Activated naive CD4-positive, alpha-beta T cell treated with anti-CD3 and anti-CD28 coated beads, Interleukin-2, amount 50 U/mL, for 24 hours (primary cell): Measurements from ENCODE around the gene PRKG1.
"Not testable (repeated sequence)": the region's sequence is repeated elsewhere in the genome, so short reads cannot be mapped to it uniquely, and the experiment has no call there.

Experiments
- H3K27ac Mint-ChIP-seq: one replicate; pipeline ENCODE4 v1.8.0; 2021; ENCODE audit warnings: mild to moderate bottlenecking, mixed read lengths
- H3K27me3 Mint-ChIP-seq: one replicate; pipeline ENCODE4 v1.8.0; 2021; ENCODE audit warnings: mixed read lengths
- H3K36me3 Mint-ChIP-seq: one replicate; pipeline ENCODE4 v1.8.0; 2021; ENCODE audit warnings: mixed read lengths
- H3K4me1 Mint-ChIP-seq: one replicate; pipeline ENCODE4 v1.8.0; 2021; ENCODE audit warnings: mixed read lengths
- H3K4me3 Mint-ChIP-seq: one replicate; pipeline ENCODE4 v1.8.0; 2021; ENCODE audit warnings: mild to moderate bottlenecking, mixed read lengths
- H3K9me3 Mint-ChIP-seq: one replicate; pipeline ENCODE4 v1.8.0; 2021; ENCODE audit warnings: mixed read lengths

The PRKG1 gene

DNA sequence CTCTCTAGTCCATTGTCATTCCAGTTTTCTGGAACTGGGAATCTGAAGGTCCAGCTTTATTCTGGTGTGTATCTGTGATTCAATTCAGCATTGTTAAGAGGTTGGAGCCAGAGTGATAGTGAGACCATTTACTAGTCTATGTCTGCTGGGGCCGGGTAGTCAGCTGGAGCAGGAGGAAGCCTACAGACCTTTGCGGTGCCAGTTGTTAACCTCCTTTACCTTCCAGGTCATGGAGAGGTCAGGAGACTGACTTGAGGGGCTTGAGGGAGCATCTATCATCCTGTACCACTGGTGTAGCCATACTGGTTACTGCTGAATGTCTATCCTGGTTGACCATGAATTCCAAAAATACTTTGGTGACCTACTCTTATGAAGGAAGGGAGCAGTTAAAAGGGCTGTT, 634.3 kb downstream of the PRKG1 start:
- Mint-ChIP-seq H3K4me3 (no peak overlapping the region), H3K27me3 (no peaks in the 10 kb centered on the region), H3K4me1 (peaks cover 14% of the 10 kb centered on the region), H3K9me3 (no peaks in the 10 kb centered on the region), H3K27ac (peak overlapping the region; percentile 44), H3K36me3 (no peaks in the 10 kb centered on the region)

DNA sequence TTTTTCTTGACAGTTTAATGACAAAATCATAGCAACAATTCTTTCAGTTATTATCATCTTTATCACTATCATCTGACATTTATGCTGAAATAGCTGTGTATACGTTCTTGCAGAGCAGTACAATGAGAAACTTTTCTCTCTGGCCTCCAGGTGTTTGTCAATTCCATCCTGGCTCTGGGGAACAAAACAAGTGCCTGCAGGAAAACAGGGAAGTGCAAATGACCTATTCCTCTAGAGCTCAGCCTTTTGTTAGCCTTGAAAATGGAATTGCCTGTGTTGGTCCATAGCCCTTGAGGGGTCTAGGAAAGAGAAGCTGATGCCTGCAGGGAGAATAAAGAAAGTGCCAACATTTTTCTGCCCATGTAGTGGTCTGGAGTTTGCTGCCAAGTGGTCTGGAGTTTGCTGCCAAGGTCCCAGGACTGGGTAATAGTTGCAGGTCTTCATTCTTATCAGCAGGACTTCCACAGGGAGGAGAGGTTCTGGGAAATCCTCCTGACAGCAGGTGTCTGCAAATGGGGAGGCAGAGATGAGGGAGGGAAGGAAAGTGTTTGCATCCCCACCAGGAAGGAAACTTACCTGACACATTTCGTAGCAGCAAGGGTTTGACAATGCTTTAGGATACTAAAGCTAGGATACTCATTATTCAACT, 635.2 kb downstream of the PRKG1 start:
- H3K4me1 Mint-ChIP-seq: peaks cover 14% of the 10 kb centered on the region
- no peaks in the 10 kb centered on the region for H3K27me3 Mint-ChIP-seq
- no peak overlapping the region for H3K4me3 Mint-ChIP-seq
- H3K27ac Mint-ChIP-seq: no peak overlapping the region
- no peaks in the 10 kb centered on the region for H3K9me3 Mint-ChIP-seq
- no peaks in the 10 kb centered on the region for H3K36me3 Mint-ChIP-seq

DNA sequence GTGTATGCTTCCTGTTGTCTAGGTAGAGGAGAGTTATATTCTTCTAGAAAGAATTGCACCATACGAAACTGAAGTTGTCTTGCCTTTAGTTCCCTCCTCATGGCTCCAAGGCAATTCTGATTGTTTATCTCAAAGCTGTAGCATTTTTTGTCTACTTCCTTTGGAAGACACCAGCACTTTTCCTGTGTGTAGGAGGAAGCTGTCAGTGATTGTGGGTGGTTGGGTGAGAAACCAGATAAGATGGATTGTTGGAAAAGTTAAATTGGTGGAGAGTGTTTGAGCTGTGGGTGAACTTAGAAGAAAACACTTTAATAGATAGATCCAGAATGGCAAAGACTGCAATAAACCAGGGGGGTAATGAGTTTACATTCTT, 637.2 kb downstream of the PRKG1 start:
- Mint-ChIP-seq H3K4me1 (peaks cover 14% of the 10 kb centered on the region), H3K9me3 (no peaks in the 10 kb centered on the region), H3K36me3 (no peaks in the 10 kb centered on the region), H3K4me3 (no peak overlapping the region), H3K27ac (peak overlapping the region; percentile 30), H3K27me3 (peaks cover 2% of the 10 kb centered on the region)

DNA sequence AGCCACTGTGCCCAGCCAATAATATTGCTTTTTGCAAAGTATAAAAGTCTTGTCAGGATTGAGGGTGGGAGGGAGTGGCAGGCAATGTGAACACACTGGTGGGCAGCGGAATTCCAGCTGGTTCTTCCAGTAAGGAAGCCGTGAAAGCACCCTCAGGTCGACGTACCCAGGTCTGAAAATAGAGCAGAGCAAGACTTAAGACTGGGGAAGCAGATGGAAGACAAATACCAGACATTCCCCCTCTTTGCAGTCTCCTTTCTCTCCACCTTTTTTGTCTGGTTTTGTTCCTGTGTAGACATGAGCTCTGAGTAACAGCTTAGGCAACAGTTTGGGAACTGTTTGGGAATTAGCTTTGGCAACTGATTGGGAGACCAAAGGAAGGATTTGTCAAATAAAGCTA, 642.7 kb downstream of the PRKG1 start:
- no peaks in the 10 kb centered on the region for H3K4me1 Mint-ChIP-seq
- H3K9me3 Mint-ChIP-seq: no peaks in the 10 kb centered on the region
- H3K36me3 Mint-ChIP-seq: no peaks in the 10 kb centered on the region
- H3K4me3 Mint-ChIP-seq: no peak overlapping the region
- H3K27me3 Mint-ChIP-seq: peaks cover 9% of the 10 kb centered on the region
- no peak overlapping the region for H3K27ac Mint-ChIP-seq

DNA sequence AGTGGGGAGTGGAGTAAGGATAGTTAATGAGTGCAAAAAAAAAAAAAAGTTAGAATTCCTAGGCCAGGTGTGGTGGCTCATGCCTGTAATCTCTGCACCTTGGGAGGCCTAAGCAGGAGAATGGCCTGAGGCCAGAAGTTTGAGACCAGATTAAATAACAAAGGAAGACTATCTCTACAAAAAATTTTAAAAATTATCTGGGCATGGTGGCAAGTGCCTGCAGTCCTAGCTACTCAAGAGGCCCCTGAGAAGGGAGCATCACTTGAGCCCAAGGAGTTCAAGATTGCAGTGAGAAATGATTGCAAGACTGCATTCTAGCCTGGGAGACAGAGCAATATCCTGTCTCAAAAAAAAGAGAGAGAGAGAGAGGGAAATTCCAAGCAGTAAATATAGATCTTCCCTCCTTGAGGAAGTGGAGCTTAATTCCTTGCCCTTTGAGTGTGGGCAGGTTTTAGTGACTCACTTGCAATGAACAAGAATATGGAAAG, 644.6 kb downstream of the PRKG1 start:
- H3K9me3 Mint-ChIP-seq: no peaks in the 10 kb centered on the region
- no peaks in the 10 kb centered on the region for H3K36me3 Mint-ChIP-seq
- no peak overlapping the region for H3K27ac Mint-ChIP-seq
- no peak overlapping the region for H3K4me3 Mint-ChIP-seq
- no peaks in the 10 kb centered on the region for H3K4me1 Mint-ChIP-seq
- peaks cover 9% of the 10 kb centered on the region for H3K27me3 Mint-ChIP-seq

DNA sequence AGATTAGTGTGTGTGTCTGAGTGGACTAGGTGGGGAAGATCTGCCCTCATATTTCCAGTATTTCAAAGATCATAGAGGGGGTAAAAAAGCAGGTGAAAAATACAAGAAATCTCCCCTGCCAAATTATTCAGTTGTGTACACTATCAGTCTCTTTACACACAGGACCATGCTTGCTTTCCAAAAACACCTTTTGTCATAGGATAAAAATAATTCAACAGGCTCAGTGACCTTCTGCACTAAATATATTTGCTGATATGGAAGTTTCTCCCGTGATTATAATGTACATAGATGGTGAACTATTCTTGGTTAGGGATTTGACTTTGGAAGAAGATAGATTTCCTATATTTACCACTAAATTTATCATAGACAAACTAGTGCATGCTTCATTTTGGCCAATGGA, 649.8 kb downstream of the PRKG1 start:
- Mint-ChIP-seq H3K4me1 (no peaks in the 10 kb centered on the region), H3K9me3 (no peaks in the 10 kb centered on the region), H3K27ac (no peak overlapping the region), H3K27me3 (peaks cover 6% of the 10 kb centered on the region), H3K36me3 (no peaks in the 10 kb centered on the region), H3K4me3 (no peak overlapping the region)

- no peaks in the 10 kb centered on the region for H3K9me3 Mint-ChIP-seq
- no peaks in the 10 kb centered on the region for H3K4me1 Mint-ChIP-seq
- no peak overlapping the region for H3K27ac Mint-ChIP-seq
- no peaks in the 10 kb centered on the region for H3K36me3 Mint-ChIP-seq
- H3K27me3 Mint-ChIP-seq: no peaks in the 10 kb centered on the region
- H3K4me3 Mint-ChIP-seq: no peak overlapping the region
Measured at GRCh38 chr10:51729822-51730555, 655.7 kb downstream of the PRKG1 start.

DNA sequence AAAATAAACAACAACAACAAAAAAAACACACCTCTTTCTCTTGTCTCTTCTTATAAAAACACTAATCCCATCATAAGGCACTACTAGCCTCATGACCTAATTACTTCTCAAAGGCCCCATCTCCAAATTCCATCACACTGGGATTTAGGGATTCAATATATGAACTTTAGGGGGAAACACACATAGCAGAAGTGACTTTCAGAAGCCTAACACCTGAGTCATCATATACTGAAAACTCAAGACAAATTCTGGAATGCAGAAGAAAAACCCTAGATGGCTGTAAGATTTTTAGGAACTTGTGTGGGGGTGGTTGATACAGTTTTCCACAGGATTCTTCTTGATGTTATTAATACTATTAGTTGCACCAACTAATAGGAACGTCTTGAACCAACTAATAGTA, 658.8 kb downstream of the PRKG1 start:
- peaks cover 1% of the 10 kb centered on the region for H3K27me3 Mint-ChIP-seq
- no peak overlapping the region for H3K27ac Mint-ChIP-seq
- no peaks in the 10 kb centered on the region for H3K4me1 Mint-ChIP-seq
- no peaks in the 10 kb centered on the region for H3K36me3 Mint-ChIP-seq
- H3K4me3 Mint-ChIP-seq: no peak overlapping the region
- no peaks in the 10 kb centered on the region for H3K9me3 Mint-ChIP-seq

- Mint-ChIP-seq H3K4me3 (no peak overlapping the region), H3K4me1 (no peaks in the 10 kb centered on the region), H3K27me3 (peaks cover under 1% of the 10 kb centered on the region), H3K27ac (no peak overlapping the region), H3K9me3 (no peaks in the 10 kb centered on the region), H3K36me3 (no peaks in the 10 kb centered on the region)
Measured at GRCh38 chr10:51743146-51743545, 668.9 kb downstream of the PRKG1 start.

DNA sequence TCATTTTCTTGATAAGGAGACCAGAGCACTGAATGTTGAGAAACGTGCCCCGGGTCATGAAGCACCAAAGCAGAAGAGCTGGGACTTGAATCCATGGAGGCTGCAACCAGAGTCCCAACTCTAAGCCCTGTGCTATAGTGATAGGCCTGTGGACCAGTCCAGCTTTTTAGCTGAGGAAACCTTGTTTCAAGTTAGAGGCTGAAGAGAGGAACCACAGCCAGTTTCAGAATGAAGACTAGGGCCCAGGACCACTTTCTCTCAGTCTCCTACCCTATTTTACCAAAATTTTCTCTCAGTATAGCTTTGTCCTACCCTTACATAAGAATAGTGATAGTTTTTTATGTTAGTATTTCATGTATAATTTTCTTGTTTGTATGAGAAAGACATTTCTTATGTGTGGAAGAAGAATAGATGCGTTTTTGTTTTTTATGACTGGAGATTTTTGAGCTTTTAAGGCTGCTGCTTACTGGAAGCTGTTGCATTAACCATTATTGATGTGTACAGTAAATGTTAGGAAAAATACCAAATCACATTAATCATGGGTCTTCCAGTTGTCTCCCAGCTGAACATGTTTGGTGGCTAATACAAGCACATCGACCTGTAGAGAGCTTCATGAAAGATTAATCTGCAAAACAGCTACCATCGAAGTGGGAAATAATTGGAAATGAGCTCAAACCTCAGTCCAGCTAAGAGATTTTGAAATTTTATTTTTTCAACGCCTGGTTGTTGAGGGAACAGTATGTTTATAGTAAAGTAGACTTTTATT, 670.1 kb downstream of the PRKG1 start:
- no peaks in the 10 kb centered on the region for H3K9me3 Mint-ChIP-seq
- no peaks in the 10 kb centered on the region for H3K4me1 Mint-ChIP-seq
- no peaks in the 10 kb centered on the region for H3K36me3 Mint-ChIP-seq
- no peaks in the 10 kb centered on the region for H3K27me3 Mint-ChIP-seq
- H3K4me3 Mint-ChIP-seq: no peak overlapping the region
- no peak overlapping the region for H3K27ac Mint-ChIP-seq

DNA sequence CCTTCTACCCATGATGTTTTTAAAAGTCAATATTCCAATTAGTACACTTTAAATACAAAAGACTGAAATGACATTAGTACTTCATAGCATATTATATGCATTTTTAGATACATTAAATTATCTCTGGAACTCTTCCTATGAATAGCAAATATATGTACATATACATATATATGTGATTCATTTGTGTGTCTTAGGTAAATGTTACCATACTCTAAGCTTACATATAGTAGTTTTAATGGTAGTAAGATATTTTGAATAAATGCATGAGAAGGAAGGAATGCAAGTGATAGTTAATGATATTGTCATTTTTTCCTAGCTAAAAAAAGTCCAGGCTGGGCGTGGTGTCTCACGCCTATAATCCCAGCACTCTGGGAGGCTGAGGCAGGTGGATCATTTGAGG, 671.1 kb downstream of the PRKG1 start:
- H3K27me3 Mint-ChIP-seq: no peaks in the 10 kb centered on the region

GRCh38 chr10:51747216-51747615, 672.9 kb downstream of the PRKG1 start:
- H3K4me1 Mint-ChIP-seq: no peaks in the 10 kb centered on the region
- H3K27ac Mint-ChIP-seq: no peak overlapping the region
- H3K9me3 Mint-ChIP-seq: no peaks in the 10 kb centered on the region
- no peaks in the 10 kb centered on the region for H3K36me3 Mint-ChIP-seq
- no peaks in the 10 kb centered on the region for H3K27me3 Mint-ChIP-seq
- H3K4me3 Mint-ChIP-seq: no peak overlapping the region

More for the DNA sequence above, 671.1 kb downstream of the PRKG1 start:
- Mint-ChIP-seq H3K36me3 (no peaks in the 10 kb centered on the region), H3K4me1 (no peaks in the 10 kb centered on the region), H3K9me3 (no peaks in the 10 kb centered on the region), H3K27ac (no peak overlapping the region), H3K4me3 (no peak overlapping the region)

DNA sequence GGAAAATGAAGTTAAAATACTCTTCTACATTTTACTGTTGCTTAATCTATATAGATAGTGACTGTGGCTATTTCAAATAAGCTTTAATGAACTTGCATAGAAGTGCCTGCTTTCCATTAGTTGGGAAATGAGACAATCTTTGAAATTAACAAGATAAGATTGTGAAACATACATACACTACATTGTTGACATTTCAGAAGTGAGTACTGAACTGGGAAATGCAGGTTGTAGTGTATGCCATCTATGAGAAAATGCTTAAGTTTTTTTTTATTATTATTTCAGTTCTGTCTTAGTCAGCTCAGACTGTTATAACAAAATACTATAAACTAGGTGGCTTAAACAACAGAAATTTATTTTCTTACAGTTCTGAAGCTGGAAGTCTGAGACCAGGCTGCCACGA, 674.7 kb downstream of the PRKG1 start:
- H3K27ac Mint-ChIP-seq: no peak overlapping the region
- H3K4me3 Mint-ChIP-seq: no peak overlapping the region
- H3K36me3 Mint-ChIP-seq: no peaks in the 10 kb centered on the region

DNA sequence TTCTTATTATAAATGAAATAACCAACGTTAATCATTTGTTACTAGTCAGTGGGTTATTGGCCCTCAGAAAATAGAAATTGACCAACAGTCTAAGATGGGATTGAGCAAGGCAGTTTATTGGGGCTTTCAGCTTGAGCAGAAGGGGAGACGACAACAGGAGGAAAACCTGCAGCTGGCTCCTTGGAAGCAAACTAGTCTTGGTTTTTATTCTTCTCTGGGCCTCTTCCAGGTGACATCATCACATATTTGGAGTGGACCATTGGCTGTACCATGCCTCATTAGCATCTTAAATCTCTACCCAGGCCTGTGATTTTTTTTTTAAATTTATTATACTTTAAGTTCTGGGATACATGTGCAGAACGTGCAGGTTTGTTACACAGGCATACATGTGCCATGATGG, 684.1 kb downstream of the PRKG1 start:
- no peaks in the 10 kb centered on the region for H3K9me3 Mint-ChIP-seq
- no peak overlapping the region for H3K4me3 Mint-ChIP-seq
- no peaks in the 10 kb centered on the region for H3K27me3 Mint-ChIP-seq
- H3K27ac Mint-ChIP-seq: no peak overlapping the region
- H3K4me1 Mint-ChIP-seq: no peaks in the 10 kb centered on the region
- no peaks in the 10 kb centered on the region for H3K36me3 Mint-ChIP-seq

More for the DNA sequence above, 674.7 kb downstream of the PRKG1 start:
- no peaks in the 10 kb centered on the region for H3K9me3 Mint-ChIP-seq
- no peaks in the 10 kb centered on the region for H3K27me3 Mint-ChIP-seq
- no peaks in the 10 kb centered on the region for H3K4me1 Mint-ChIP-seq

GRCh38 chr10:51758838-51759237, 684.6 kb downstream of the PRKG1 start:
- H3K27ac Mint-ChIP-seq, H3K9me3 Mint-ChIP-seq, H3K27me3 Mint-ChIP-seq, H3K4me1 Mint-ChIP-seq, H3K36me3 Mint-ChIP-seq, H3K4me3 Mint-ChIP-seq: not testable (repeated sequence)

- Mint-ChIP-seq H3K36me3 (no peaks in the 10 kb centered on the region), H3K27me3 (no peaks in the 10 kb centered on the region), H3K4me3 (no peak overlapping the region), H3K9me3 (no peaks in the 10 kb centered on the region), H3K27ac (no peak overlapping the region), H3K4me1 (no peaks in the 10 kb centered on the region)
Measured at GRCh38 chr10:51759896-51760534, 685.7 kb downstream of the PRKG1 start.
